Breast epithelium (tissue), 4 donors: Measurements from ENCODE around the gene PPP2R3A. TPM values are rescaled to one million over a fixed set of nuclear protein-coding genes. Genes with fewer than 3 reads are reported as not detected.

Experiments used
- DNase-seq, 2 donors: peaks; one replicate each; pipeline ENCODE4 v3.0.0-alpha.2; 2019; ENCODE audit warnings: low spot score in 2 of 2
- H3K27ac ChIP-seq, 2 donors: fragments of 200-600 bp; sonication (generic) in 1 of 2; one replicate each; pipeline ENCODE4 v1.5.1; 2016 to 2019; ENCODE audit warnings: mild to moderate bottlenecking in 1 of 2
- H3K27me3 ChIP-seq, 2 donors: fragments of 200-600 bp; sonication (generic) in 1 of 2; one replicate each; pipeline versions ENCODE4 v1.5.1 to v1.6.0; 2017 to 2019; ENCODE audit warnings: control low read depth in 1 of 2, mild to moderate bottlenecking in 1 of 2
- H3K36me3 ChIP-seq: fragments of 200-600 bp; one replicate; pipeline ENCODE4 v1.5.1; 2019
- H3K4me1 ChIP-seq, 2 donors: fragments of 200-600 bp; sonication (generic); one replicate each; pipeline ENCODE4 v1.5.1; 2016 to 2019; ENCODE audit warnings: control low read depth in 1 of 2
- H3K4me3 ChIP-seq, 3 donors: fragments of 200-600 bp; sonication (generic); 1 replicate in 2 of 3; 2 replicates in 1 of 3; pipeline ENCODE4 v1.5.1; 2016 to 2019; ENCODE audit warnings: mild to moderate bottlenecking in 3 of 3, moderate library complexity in 2 of 3
- H3K9me3 ChIP-seq, 2 donors: fragments of 200-600 bp; sonication (generic) in 1 of 2; one replicate each; pipeline ENCODE4 v1.5.1; 2016 to 2019; ENCODE audit warnings: control low read depth in 1 of 2
- POLR2A ChIP-seq: fragments of 450-650 bp; IDR thresholded peaks from one replicate; pipeline ENCODE4 v1.6.1; 2016; ENCODE audit warnings: antibody characterized with exemption, mild to moderate bottlenecking, moderate library complexity
- POLR2AphosphoS5 ChIP-seq, 3 donors: sonication (generic); formaldehyde crosslinking; IDR thresholded peaks; one replicate each; pipeline ENCODE4 v1.6.1; 2017; ENCODE audit warnings: antibody characterized with exemption in 3 of 3
- intact Hi-C: fragments of 100-400 bp; cut with DNase I; formaldehyde crosslinking; loops from one replicate; pipeline ENCODE4 v1.15.1; 2023; ENCODE audit warnings: low total_unique reads
- total RNA-seq, 3 donors: library from RNA; depleted of rRNA; stranded (reverse); fragments of >200 nt; gene quantifications; one replicate each; pipeline ENCODE4 v1.1.0, GENCODE V29; 2016
- TF ChIP-seq, protein P1 (sequence below), 3 donors: fragments of 450-650 bp; IDR thresholded peaks; one replicate each; pipeline ENCODE4 v1.5.1; 2016 to 2017; ENCODE audit warnings: antibody characterized with exemption in 3 of 3, mild to moderate bottlenecking in 3 of 3, moderate library complexity in 3 of 3

The PPP2R3A gene
- total RNA-seq, 3 donors from 2014 or later: 10.4 to 43.6 (median 20.6) TPM

DNA sequence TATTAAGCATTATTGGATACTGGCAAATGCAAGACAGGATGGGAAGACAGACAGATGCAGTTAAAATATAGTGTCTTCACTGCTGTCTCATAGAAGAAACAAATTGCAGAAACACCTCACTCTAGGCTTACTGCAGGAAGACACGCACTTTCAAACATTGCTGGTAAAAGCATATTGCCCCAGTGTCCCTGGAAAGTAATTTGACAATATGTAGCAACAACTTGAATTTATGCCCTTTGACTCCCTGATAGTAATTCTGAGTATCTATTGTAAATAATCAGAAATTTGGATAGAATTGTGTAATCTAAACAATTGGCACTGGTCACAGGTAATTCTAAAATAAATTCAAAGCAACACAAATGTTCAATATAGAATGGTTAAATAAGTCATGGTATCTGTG lies 168.6 kb downstream of the PPP2R3A start:
- TF ChIP-seq POLR2AphosphoS5 (IDR thresholded peaks at IDR 0.05): no peak
- intact Hi-C loops: no loop called here
- DNase-seq: no peak
- Histone ChIP-seq H3K36me3 (no peaks in the 10 kb centered on the region), H3K27ac (no peak overlapping the region), H3K9me3 (no peaks in the 10 kb centered on the region), H3K4me3 (no peak overlapping the region), H3K27me3 (no peaks in the 10 kb centered on the region), H3K4me1 (no peaks in the 10 kb centered on the region)

DNA sequence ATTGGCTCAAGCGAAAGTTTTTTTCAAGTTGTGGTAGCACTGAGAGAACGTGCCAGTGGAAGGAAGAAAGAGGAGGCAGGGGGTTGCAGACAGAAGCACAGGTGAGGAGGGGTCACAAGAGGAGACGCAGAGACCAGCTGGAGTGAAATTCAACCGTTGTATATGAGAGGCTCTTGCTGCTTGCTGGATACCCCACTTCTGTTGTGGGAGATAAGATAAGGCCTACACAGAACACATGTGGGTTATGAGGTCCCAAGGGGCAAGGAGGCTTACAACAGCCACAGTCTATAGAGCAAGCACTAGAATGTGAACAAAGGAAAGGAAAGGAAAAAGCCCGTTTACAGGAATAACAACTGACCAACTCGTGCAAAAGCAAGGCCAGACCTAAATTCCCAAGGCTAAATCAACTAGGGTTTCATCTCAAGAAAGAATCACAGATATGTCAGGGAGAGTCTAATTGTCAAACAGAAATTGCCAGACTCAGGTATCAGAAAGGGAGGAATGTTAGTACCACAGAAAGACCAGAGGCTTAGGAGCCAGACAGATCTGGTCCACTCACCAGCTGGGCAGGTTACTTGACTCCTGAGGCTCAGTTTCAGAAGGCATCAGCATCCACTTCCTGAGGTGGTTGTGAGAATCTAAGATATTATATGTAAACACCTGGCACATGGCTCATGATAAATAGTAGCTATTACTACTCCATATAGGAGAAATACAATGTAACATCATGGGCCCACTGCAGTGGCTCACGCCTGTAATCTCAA lies 169.7 kb downstream of the PPP2R3A start:
- no peaks in the 10 kb centered on the region for H3K4me1 ChIP-seq
- DNase-seq: no peak
- H3K4me3 ChIP-seq: no peak overlapping the region
- intact Hi-C loops: no loop called here
- H3K9me3 ChIP-seq: no peaks in the 10 kb centered on the region
- H3K27me3 ChIP-seq: no peaks in the 10 kb centered on the region
- no peak overlapping the region for H3K27ac ChIP-seq
- TF ChIP-seq, protein P1, sequence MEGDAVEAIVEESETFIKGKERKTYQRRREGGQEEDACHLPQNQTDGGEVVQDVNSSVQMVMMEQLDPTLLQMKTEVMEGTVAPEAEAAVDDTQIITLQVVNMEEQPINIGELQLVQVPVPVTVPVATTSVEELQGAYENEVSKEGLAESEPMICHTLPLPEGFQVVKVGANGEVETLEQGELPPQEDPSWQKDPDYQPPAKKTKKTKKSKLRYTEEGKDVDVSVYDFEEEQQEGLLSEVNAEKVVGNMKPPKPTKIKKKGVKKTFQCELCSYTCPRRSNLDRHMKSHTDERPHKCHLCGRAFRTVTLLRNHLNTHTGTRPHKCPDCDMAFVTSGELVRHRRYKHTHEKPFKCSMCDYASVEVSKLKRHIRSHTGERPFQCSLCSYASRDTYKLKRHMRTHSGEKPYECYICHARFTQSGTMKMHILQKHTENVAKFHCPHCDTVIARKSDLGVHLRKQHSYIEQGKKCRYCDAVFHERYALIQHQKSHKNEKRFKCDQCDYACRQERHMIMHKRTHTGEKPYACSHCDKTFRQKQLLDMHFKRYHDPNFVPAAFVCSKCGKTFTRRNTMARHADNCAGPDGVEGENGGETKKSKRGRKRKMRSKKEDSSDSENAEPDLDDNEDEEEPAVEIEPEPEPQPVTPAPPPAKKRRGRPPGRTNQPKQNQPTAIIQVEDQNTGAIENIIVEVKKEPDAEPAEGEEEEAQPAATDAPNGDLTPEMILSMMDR (IDR thresholded peaks at IDR 0.05): no peak
- TF ChIP-seq POLR2A (no peak), POLR2AphosphoS5 (IDR thresholded peaks at IDR 0.05) (no peak)
- H3K36me3 ChIP-seq: no peaks in the 10 kb centered on the region

DNA sequence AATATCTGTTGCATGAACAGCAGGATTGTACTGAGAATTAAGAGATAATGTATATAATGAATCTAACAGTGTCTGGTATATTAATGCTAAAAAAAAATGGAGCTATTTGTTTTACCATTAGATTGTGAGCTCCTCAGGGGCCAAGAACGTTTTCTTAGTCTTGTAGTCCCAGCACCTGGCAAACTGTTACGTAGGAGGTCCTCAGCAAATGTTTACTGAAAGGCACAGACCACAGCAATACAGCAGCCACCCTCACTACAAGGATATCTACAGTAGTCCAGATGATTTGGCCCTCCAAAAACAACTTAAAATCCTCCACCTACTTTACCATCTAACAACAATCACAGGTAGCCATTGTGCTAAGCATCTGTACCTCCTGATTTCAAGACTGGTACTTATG lies 170.9 kb downstream of the PPP2R3A start:
- H3K4me3 ChIP-seq: no peak overlapping the region
- intact Hi-C loops: no loop called here
- TF ChIP-seq POLR2AphosphoS5 (IDR thresholded peaks at IDR 0.05): no peak
- TF ChIP-seq, protein P1 (IDR thresholded peaks at IDR 0.05): no peak
- TF ChIP-seq POLR2A: no peak
- H3K36me3 ChIP-seq: no peaks in the 10 kb centered on the region
- H3K4me1 ChIP-seq: no peaks in the 10 kb centered on the region
- H3K27me3 ChIP-seq: no peaks in the 10 kb centered on the region
- no peak for DNase-seq
- no peaks in the 10 kb centered on the region for H3K9me3 ChIP-seq
- H3K27ac ChIP-seq: no peak overlapping the region

DNA sequence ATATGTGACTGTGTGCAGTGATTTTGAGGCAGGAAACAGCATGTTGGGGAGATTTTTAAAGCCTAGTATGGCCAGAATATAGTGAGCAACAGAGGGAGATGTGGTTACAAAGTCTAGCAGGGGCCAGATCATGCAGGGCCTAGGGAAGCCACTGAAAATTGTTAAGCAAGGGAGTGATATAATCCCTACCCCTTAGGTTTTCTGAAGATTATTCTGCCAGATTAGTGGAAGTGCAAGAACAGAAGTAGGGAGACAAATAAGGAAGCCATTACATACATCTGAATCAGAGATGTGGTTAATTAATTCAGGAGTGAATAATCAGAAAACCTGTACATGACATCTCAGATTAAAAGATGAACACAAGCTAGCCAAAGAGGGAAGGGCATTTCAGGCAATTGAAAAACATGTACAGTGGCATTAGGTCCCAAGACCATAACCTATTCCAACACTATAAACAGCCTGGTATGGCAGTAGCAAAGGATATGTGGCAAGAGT lies 175.8 kb downstream of the PPP2R3A start:
- Histone ChIP-seq H3K9me3 (no peaks in the 10 kb centered on the region), H3K27ac (peak overlapping the region in 1 of 2 donors; percentile 67), H3K27me3 (no peaks in the 10 kb centered on the region), H3K4me1 (no peaks in the 10 kb centered on the region), H3K36me3 (no peaks in the 10 kb centered on the region), H3K4me3 (no peak overlapping the region)
- intact Hi-C loops: no loop called here
- TF ChIP-seq, protein P1 (IDR thresholded peaks at IDR 0.05): no peak
- TF ChIP-seq POLR2AphosphoS5 (IDR thresholded peaks at IDR 0.05) (no peak), POLR2A (no peak)
- no peak for DNase-seq

DNA sequence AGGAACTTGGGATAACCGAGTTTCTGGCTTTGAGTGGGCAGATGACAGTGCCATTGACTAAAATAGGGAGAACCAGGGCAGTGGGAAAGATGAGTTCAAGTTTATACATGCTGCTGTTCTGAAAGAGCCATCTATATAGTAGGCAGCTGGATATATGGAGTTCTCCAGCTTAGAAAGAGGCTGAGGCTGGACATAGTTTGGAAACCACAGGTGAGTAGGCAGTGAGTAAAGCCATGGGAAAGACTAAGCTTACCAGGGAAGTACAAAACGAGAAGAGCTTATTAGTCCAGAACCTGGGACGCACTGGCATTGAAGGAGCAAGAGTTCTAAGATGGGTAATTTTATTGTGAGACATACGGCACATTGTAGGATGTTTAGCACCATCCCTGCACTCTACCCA lies 176.4 kb downstream of the PPP2R3A start:
- Histone ChIP-seq H3K27me3 (no peaks in the 10 kb centered on the region), H3K36me3 (no peaks in the 10 kb centered on the region), H3K9me3 (no peaks in the 10 kb centered on the region), H3K27ac (peak overlapping the region; percentile 23 to 67), H3K4me3 (no peak overlapping the region), H3K4me1 (no peaks in the 10 kb centered on the region)
- TF ChIP-seq POLR2AphosphoS5 (IDR thresholded peaks at IDR 0.05): no peak
- TF ChIP-seq, protein P1 (IDR thresholded peaks at IDR 0.05): no peak
- TF ChIP-seq POLR2A: no peak
- DNase-seq: no peak
- intact Hi-C loops: no loop called here
